Ishikawa (cell line): Measurements from ENCODE around the gene SAMD1.

Experiments
- CEBPB ChIP-seq: IDR thresholded peaks from 2 replicates; pipeline ENCODE4 v1.6.1; 2012
- CREB1 ChIP-seq: IDR thresholded peaks from 2 replicates; pipeline ENCODE4 v1.6.1; 2012; ENCODE audit warnings: low read depth
- EGR1 ChIP-seq: IDR thresholded peaks from 2 replicates; pipeline ENCODE4 v1.6.1; 2012
- EP300 ChIP-seq: IDR thresholded peaks from 2 replicates; pipeline ENCODE4 v1.6.1; 2012; ENCODE audit warnings: borderline replicate concordance
- FOXM1 ChIP-seq: IDR thresholded peaks from 2 replicates; pipeline ENCODE4 v1.6.1; 2012; ENCODE audit warnings: low read depth, borderline replicate concordance
- MAX ChIP-seq: IDR thresholded peaks from 2 replicates; pipeline ENCODE4 v1.6.1; 2012
- NFIC ChIP-seq: IDR thresholded peaks from 2 replicates; pipeline ENCODE4 v1.6.1; 2012
- RAD21 ChIP-seq: IDR thresholded peaks from 2 replicates; pipeline ENCODE4 v1.6.1; 2012; ENCODE audit warnings: low read depth
- REST ChIP-seq: IDR thresholded peaks from 2 replicates; pipeline ENCODE4 v1.6.1; 2012; ENCODE audit warnings: low read depth, mild to moderate bottlenecking
- TAF1 ChIP-seq: IDR thresholded peaks from 2 replicates; pipeline ENCODE4 v1.6.1; 2012; ENCODE audit warnings: low read depth, mild to moderate bottlenecking
- TCF12 ChIP-seq: IDR thresholded peaks from 2 replicates; pipeline ENCODE4 v1.6.1; 2012; ENCODE audit warnings: low read depth
- TEAD4 ChIP-seq: IDR thresholded peaks from 2 replicates; pipeline ENCODE4 v1.6.1; 2012
- USF1 ChIP-seq: IDR thresholded peaks from 2 replicates; pipeline ENCODE4 v1.6.1; 2012
- YY1 ChIP-seq: IDR thresholded peaks from 2 replicates; pipeline ENCODE4 v1.6.1; 2012; ENCODE audit warnings: low read depth
- ZBTB7A ChIP-seq: IDR thresholded peaks from 2 replicates; pipeline ENCODE4 v1.6.1; 2012; ENCODE audit warnings: low read depth

Gene SAMD1

GRCh38 chr19:14056741-14057356 lies 33.7 kb downstream of the SAMD1 start:
- TF ChIP-seq CEBPB (peak; percentile 53; the same call in 1 of the 2 replicates), CREB1 (no peak)

- TF ChIP-seq RAD21 = no peak
- no peak for TF ChIP-seq EGR1
- no peak for TF ChIP-seq YY1
Measured at GRCh38 chr19:14056069-14056666, 34.4 kb downstream of the SAMD1 start.

GRCh38 chr19:14055396-14055795 lies 35.2 kb downstream of the SAMD1 start:
- TF ChIP-seq MAX (no peak), FOXM1 (no peak), TEAD4 (no peak), YY1 (no peak), USF1 (no peak), CEBPB (no peak), CREB1 (no peak), RAD21 (no peak), REST (no peak), NFIC (no peak), TAF1 (no peak), ZBTB7A (no peak), EGR1 (no peak)

- no peak for TF ChIP-seq REST
- TF ChIP-seq EGR1 = no peak
- TF ChIP-seq YY1 = no peak
- no peak for TF ChIP-seq FOXM1
- no peak for TF ChIP-seq ZBTB7A
- no peak for TF ChIP-seq USF1
- TF ChIP-seq MAX = no peak
- no peak for TF ChIP-seq CEBPB
- no peak for TF ChIP-seq RAD21
- TF ChIP-seq EP300 = no peak
- TF ChIP-seq TEAD4 = no peak
- TF ChIP-seq NFIC = no peak
- TF ChIP-seq CREB1 = no peak
- TF ChIP-seq TAF1 = no peak
- TF ChIP-seq TCF12 = no peak
Measured at GRCh38 chr19:14054721-14055120, 35.8 kb downstream of the SAMD1 start.

- TF ChIP-seq CEBPB (no peak), USF1 (no peak), YY1 (no peak), CREB1 (no peak), EP300 (no peak), NFIC (no peak), FOXM1 (no peak), MAX (no peak), REST (no peak), TEAD4 (no peak)
Measured at GRCh38 chr19:14054099-14054498, 36.5 kb downstream of the SAMD1 start.
